ENCODE results near the gene C12orf42.

C12orf42 gene

DNA sequence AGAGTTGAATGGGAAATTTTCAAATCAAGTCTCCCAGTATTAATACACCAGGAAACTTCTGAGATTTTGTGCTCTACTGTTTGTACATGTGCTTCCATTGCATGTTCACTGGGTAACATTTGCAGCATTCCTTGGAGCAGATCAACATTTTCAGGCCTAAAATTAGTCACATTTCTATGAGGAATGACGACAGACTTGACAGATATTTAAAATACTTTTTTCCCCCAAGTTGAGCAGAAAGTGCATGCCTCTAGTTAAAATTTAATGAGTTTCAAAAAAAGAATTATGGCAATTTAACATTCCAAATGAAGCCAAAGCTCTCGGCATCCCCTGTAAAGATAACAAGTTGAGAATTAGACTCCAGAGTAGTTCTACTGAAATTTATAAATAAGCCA lies 72.3 kb downstream of the C12orf42 start:
- DNase-seq (ENCODE audit: low read depth), result no peak

- no peak for DNase-seq (ENCODE audit: low read depth)
Measured at GRCh38 chr12:103422746-103423515, 72.8 kb downstream of the C12orf42 start.

DNA sequence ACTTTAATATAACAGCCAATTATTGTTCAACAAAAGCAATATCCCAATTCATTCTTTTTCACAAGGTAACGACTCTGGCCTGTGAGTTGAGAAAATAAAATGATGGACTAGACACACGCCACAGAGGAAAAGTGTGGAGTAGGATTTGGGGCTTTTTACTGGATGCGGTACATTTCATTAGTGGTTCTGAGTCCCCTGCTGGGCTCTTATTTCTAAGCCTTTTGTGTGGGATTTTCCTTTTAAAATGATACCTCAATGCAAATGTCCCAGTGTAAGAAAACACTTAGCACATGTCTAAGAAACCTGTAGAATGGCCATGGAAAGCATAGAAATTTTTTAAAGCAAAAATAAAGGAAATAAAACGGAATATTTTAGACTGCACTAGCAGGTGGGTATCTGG lies 73.4 kb downstream of the C12orf42 start:
- no peak for DNase-seq (ENCODE audit: low read depth)

DNA sequence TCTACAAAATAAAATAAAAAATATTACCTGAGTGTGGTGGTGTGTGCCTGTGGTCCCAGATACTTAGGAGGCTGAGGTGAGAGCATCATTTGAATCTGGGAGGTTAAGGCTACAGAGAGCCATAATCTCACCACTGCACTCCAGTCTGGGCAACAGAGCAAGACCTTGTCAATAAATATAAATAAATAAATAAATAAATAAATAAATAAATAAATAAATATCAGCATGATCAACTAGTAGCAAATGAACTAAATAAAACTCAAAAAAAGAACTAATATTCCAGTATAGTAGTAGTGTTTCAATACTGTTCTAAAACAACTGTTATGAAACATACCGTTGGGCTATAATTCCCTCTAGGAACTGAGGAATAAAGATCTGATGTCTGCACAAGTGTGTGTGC lies 74.4 kb downstream of the C12orf42 start:
- DNase-seq (ENCODE audit: low read depth), result no peak

DNA sequence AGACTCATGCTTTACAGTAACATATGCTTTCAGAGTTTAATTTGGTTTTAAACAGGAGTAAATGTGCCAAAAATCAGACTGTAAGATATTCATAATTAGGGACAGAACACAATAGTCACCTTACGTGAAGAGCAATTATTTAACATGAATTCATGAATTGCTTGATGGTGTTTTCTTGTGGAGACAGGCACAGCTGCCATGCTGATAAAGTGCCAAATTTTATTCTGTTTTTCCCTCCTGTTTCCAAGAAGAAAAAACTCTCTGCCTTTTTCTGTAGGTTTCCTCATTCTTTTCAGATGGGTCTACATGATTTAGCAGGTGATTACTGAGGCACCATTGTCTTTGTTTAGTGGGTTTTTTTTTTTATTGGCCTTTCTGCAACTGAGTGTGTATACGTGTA lies 80.1 kb downstream of the C12orf42 start:
- no peak for DNase-seq (ENCODE audit: low read depth)

GRCh38 chr12:103401421-103401820 lies 94.3 kb downstream of the C12orf42 start:
- DNase-seq (ENCODE audit: low read depth), result no peak

- DNase-seq (ENCODE audit: low read depth), result no peak
Measured at GRCh38 chr12:103399986-103400385, 95.8 kb downstream of the C12orf42 start.

DNA sequence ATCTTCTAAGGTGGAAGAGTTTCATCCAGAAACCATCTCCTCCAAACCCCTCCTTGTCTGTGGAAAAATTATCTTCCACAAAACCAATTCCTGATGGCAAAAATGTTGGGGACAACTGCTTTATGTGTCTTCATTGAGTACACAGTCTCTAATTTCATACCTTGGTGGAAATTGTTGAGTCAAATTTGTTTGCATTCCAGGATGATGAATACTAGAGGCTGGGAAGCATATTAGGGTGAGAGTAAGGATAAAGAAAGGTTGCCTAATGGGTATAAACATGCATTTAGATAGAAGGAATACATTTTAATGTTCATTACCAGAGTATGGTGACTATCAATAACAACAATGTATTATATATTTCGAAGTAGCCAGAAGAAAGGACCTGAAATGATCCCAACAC lies 98.2 kb downstream of the C12orf42 start:
- DNase-seq (ENCODE audit: low read depth), result no peak

DNA sequence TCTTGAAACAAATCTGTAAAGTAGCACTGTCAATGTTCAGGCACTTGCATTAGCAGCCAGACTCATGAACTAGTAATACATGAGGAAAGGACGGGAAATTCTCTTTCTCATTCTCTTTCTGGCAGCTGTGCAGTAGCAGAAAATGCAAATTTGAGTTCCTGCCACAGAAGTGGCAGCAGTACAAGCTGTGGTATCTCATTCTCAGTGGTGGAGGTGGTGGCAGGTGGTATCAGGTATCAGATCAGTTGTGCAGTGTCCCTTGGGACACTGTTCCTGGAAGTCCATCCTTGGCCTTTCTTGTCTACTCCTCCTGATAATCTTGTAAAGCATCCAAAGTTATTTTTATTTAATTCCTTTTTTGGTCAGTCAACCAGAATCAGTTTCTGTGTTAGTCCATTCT lies 103.0 kb downstream of the C12orf42 start:
- no peak for DNase-seq (ENCODE audit: low read depth)

- no peak for DNase-seq (ENCODE audit: low read depth)
Measured at GRCh38 chr12:103391103-103391502, 104.7 kb downstream of the C12orf42 start.

GRCh38 chr12:103387385-103387784 lies 108.4 kb downstream of the C12orf42 start:
- no peak for DNase-seq (ENCODE audit: low read depth)

GRCh38 chr12:103386451-103386850 lies 109.3 kb downstream of the C12orf42 start:
- no peak for DNase-seq (ENCODE audit: low read depth)

DNA sequence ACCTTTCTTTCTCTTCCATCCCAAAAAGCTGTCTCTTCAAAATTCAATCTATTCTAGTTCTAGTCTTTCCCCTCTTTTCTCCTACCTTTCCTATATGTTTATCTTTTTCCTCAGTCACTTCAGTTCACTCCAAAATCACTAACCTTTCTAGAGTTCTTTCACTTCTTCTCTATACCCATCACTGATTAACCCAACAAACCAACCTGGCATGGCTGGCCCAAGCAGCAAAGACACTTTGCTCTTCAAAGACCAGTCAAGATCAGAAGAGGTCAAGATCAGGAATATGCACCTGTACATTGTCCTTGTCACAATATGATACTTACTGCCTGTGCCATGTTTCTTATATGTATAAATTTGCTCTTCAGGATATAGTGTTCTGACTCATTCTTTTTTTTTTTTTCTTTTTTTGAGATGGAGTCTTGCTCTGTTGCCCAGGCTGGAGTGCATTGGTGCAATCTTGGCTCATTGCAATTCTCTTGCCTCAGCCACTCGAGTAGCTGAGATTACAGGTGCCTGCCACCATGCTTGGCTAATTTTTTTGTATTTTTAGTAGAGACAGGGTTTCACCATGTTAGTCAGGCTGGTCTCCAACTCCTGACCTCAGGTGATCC lies 112.9 kb downstream of the C12orf42 start:
- DNase-seq (ENCODE audit: low read depth), result no peak

DNA sequence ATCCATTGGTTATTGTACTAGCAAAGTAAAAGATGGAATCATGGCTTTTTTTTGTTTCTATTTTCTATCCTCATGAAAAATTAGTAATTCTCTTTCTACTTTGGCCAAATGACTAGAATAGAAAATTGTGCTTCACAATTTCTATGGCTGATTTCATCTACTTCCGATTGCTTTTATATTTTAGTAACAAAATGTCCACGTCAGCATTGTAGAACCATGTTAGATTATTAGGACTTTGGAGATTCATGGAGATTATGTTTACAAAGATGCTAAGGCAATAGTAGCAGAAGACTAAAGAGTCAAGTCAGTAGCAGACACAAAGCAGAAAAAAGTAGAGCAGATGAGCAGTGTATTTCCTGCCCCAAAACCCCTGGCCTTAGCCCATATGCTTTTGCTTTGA lies 113.6 kb downstream of the C12orf42 start:
- no peak for DNase-seq (ENCODE audit: low read depth)

GRCh38 chr12:103379670-103380069 lies 116.1 kb downstream of the C12orf42 start:
- DNase-seq (ENCODE audit: low read depth), result no peak

DNA sequence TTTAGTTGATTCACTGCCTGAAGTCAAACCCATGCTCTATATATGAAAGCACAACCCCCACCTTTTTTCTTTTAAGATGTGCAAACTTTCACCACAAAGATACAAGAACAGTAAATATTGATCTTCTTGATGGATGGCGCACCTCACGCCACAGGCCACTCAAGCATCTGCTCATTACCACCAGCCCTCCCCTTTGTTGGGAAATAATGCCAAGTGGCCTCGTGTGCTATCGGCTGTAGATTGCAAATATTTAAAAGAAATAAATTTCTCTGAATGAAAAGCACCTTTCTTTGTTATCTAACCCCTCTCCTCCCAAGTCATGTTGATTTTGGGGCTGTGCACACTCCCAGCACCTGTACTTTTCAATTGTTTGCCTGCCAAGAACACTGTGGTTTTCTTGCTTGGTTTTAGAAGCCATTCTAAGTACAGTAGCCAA lies 122.7 kb downstream of the C12orf42 start:
- DNase-seq (ENCODE audit: low read depth), result no peak

DNA sequence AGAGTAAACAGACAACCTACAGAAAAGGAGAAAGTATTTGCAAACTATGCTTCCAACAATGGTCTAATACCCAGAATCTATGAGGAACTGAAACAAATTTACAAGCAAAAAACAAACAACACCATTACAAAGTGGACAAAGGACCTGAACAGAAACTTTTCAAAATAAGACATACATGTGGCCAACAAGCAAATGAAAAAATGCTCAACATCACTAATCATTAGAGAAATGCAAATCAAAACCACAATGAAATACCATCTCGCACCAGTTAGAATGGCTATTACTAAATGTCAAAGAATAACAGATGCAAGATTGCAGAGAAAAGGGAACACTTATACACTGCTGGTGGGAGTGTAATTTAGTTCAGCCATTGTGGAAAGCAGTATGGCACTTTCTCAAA lies 125.8 kb downstream of the C12orf42 start:
- DNase-seq (ENCODE audit: low read depth), result no peak

DNA sequence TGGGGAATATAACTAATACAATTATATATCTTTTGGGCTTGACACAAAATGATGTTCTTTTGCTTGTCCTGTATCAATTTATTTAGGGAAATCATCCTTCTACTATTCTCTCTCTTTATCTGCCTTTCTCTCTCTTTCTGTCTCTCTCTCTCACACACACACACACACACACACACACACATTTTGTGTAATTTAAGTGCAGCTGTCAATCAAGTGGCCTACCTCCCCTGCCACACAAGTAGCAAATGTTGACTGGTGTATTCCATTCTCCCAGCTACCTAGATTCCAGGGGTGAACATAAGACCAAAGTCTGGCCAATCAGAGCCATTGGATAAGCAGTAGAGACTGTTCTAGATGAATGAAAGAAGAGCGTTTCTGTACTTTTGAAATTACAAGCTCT lies 127.6 kb downstream of the C12orf42 start:
- no peak for DNase-seq (ENCODE audit: low read depth)

DNA sequence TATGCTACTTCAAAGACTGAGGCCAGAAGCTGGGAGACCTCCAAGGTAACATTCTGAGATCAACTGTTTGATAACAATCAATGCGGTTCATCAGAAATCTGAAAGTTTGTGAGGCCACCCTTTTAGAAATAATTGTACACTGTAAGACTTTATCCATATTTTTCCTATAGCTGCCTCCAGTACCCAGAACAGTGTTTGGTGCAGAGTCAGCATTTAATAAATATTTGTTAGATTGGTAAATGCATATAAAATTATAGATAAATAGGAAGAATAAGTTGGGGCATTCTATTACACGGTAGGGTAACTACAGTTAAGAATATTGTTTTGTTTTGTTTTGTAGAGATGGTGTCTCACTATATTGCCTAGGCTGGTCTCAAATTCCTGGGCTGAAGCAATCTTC lies 141.4 kb downstream of the C12orf42 start:
- no peak for DNase-seq (ENCODE audit: low read depth)

DNA sequence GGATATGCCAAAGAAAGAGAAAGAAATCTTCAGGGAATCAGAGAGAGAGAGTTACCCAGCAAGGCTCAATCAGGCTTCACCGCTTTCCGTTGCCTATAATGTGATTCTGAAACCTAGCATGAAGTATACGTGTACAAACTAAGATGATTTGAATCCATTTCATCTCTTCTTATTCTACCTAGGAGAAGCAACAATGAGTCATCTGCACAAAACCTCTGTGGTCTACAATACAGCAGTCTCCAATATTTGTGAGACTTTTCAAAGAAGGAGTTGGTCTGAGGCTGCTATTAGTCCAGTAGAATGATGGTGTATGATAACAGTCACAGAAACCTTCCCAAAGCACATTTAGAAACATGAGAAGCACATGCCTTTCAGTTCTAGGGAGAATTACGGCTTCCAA lies 141.9 kb downstream of the C12orf42 start:
- no peak for DNase-seq (ENCODE audit: low read depth)

DNA sequence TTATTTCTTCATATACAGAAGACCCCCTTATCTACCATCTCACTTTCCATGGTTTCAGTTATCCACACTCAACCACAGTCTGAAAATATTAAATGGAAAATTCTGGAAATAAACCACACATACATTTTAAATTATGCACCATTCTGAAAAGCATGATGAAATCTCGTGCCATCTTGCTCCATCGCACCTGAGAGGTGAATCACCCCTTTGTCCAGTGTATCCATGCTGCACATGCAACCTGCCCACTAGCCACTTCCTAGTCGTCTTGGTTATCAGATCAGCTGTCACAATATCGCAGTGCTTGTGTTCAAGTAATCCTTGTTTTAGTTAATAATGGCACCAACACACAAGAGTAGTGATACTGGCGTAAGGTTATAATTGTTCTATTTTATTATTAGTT lies 145.7 kb downstream of the C12orf42 start:
- DNase-seq (ENCODE audit: low read depth), result no peak

GRCh38 chr12:103348935-103349334 lies 146.8 kb downstream of the C12orf42 start:
- no peak for DNase-seq (ENCODE audit: low read depth)

- no peak for DNase-seq (ENCODE audit: low read depth)
Measured at GRCh38 chr12:103336940-103337339, 158.8 kb downstream of the C12orf42 start.

GRCh38 chr12:103334466-103334865 lies 161.3 kb downstream of the C12orf42 start:
- no peak for DNase-seq (ENCODE audit: low read depth)
